ENCODE data around the gene HOXA11.

DNA sequence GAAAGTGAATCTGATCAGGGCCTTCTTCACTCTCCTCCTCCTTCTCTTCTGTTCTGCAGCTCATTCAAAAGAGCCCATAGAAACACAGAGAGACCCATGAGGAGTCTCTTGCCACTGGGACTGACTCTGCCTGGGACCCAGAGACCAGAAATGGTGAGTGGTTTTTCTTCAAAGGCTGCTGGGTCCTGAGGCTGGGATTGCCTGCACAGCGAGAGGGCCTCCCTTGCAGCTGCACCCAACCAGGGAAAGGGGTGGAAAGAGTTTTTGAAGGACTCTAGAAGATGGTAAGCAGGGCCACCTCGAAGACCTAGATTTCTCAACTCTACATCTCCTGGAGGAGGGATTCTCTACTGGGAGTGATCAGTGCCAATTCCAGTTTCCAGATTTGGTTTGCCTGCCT lies 30.3 kb upstream of the HOXA11 start:
- TF ChIP-seq EZH2 (IDR thresholded peaks at IDR 0.05; ENCODE audit: borderline replicate concordance, insufficient read depth, low read length, poor library complexity, severe bottlenecking) (no peak), POLR2AphosphoS5 (IDR thresholded peaks at IDR 0.05) (no peak), EP300 (conservative IDR thresholded peaks at IDR 0.05; ENCODE audit: poor library complexity, severe bottlenecking) (no peak), TAF1 (IDR thresholded peaks at IDR 0.05; ENCODE audit: low read depth) (no peak)
- TF ChIP-seq, protein P1, sequence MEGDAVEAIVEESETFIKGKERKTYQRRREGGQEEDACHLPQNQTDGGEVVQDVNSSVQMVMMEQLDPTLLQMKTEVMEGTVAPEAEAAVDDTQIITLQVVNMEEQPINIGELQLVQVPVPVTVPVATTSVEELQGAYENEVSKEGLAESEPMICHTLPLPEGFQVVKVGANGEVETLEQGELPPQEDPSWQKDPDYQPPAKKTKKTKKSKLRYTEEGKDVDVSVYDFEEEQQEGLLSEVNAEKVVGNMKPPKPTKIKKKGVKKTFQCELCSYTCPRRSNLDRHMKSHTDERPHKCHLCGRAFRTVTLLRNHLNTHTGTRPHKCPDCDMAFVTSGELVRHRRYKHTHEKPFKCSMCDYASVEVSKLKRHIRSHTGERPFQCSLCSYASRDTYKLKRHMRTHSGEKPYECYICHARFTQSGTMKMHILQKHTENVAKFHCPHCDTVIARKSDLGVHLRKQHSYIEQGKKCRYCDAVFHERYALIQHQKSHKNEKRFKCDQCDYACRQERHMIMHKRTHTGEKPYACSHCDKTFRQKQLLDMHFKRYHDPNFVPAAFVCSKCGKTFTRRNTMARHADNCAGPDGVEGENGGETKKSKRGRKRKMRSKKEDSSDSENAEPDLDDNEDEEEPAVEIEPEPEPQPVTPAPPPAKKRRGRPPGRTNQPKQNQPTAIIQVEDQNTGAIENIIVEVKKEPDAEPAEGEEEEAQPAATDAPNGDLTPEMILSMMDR (IDR thresholded peaks at IDR 0.05; ENCODE audit: poor library complexity, severe bottlenecking), result no peak
- TF ChIP-seq, protein P2, sequence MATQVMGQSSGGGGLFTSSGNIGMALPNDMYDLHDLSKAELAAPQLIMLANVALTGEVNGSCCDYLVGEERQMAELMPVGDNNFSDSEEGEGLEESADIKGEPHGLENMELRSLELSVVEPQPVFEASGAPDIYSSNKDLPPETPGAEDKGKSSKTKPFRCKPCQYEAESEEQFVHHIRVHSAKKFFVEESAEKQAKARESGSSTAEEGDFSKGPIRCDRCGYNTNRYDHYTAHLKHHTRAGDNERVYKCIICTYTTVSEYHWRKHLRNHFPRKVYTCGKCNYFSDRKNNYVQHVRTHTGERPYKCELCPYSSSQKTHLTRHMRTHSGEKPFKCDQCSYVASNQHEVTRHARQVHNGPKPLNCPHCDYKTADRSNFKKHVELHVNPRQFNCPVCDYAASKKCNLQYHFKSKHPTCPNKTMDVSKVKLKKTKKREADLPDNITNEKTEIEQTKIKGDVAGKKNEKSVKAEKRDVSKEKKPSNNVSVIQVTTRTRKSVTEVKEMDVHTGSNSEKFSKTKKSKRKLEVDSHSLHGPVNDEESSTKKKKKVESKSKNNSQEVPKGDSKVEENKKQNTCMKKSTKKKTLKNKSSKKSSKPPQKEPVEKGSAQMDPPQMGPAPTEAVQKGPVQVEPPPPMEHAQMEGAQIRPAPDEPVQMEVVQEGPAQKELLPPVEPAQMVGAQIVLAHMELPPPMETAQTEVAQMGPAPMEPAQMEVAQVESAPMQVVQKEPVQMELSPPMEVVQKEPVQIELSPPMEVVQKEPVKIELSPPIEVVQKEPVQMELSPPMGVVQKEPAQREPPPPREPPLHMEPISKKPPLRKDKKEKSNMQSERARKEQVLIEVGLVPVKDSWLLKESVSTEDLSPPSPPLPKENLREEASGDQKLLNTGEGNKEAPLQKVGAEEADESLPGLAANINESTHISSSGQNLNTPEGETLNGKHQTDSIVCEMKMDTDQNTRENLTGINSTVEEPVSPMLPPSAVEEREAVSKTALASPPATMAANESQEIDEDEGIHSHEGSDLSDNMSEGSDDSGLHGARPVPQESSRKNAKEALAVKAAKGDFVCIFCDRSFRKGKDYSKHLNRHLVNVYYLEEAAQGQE (IDR thresholded peaks at IDR 0.05; ENCODE audit: borderline replicate concordance), result no peak
